GM12892 (cell line): ENCODE data around the gene MRPS12.
A peak's percentile ranks its signal among the peaks of the same experiment; 100 is the strongest.

Experiments
- DNase-seq: peaks from one replicate; pipeline ENCODE4 v3.0.0; 2011; ENCODE audit not compliant: insufficient read length
- FAIRE-seq: peaks from 2 replicates; lab custom pipeline; 2011; peaks lifted over from hg19 to GRCh38; lab: Jason Lieb, UNC
- POLR2A ChIP-seq: IDR thresholded peaks from 2 replicates; pipeline ENCODE4 v1.6.1; 2011; ENCODE audit warnings: low read depth, low read length, control low read depth
- POLR2AphosphoS5 ChIP-seq: IDR thresholded peaks from 2 replicates; pipeline ENCODE4 v1.6.1; 2011; ENCODE audit warnings: low read depth, low read length, control low read depth
- TAF1 ChIP-seq: IDR thresholded peaks from 2 replicates; pipeline ENCODE4 v1.6.1; 2011; ENCODE audit warnings: low read depth, mild to moderate bottlenecking, control low read depth, low read length, borderline replicate concordance

The MRPS12 gene

GRCh38 chr19:38915329-38916321 lies 15.1 kb upstream of the MRPS12 start:
- FAIRE-seq (no peak), DNase-seq (no peak)
- no peak for TF ChIP-seq POLR2AphosphoS5

DNA sequence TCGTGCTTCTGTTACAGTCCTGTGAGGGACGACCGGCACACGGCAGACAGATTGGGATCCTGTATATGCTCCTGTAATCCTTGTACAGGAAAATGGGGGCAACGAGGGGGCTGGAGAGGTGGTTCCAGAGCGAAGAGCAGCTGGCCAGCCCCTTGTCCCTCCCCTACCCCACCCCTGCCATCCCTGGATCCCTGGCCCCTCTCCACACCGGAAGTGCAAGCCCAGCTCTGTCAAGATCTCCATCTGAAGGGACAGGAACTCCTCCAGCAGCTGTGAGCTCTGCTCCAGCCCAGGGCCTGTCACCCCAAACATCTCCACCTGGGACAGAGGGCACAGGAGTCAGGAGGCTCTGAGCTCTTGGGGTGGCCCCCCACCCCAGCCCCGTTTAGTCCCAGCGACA lies 13.2 kb upstream of the MRPS12 start:
- DNase-seq (peak; percentile 15), FAIRE-seq (no peak)
- TF ChIP-seq POLR2AphosphoS5, result no peak
- no peak for TF ChIP-seq POLR2A
- TF ChIP-seq TAF1, result no peak

DNA sequence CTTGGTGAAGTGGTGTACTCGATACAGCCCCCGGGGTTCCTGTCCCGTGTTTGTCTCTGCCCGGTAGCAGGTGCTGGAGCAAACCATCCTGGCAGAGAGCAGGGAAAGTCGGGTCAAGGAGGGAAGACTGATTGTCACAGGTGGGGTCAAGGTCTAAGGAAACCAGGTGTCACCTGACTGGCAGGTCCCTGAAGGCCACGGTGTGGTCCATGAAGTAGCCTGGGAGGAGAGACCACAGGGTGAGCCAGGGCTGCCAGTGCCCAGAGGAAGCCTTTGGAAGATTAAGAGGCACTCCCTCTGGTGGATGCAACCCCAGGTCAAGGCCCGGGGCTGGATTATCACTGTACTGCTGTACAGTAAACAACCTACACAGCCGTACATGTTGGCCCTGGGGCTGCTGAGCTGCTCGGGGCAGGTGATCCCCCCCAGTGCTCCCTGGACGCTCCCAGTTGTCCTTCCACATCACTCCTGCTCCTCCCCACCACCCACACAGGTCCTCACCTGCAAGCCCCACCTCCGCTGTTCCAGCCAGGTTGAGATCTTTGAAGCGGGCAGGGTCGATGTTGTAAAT lies 12.7 kb upstream of the MRPS12 start:
- TF ChIP-seq TAF1 (no peak), POLR2AphosphoS5 (no peak), POLR2A (no peak)
- peak; percentile 13 for DNase-seq
- FAIRE-seq, result no peak

DNA sequence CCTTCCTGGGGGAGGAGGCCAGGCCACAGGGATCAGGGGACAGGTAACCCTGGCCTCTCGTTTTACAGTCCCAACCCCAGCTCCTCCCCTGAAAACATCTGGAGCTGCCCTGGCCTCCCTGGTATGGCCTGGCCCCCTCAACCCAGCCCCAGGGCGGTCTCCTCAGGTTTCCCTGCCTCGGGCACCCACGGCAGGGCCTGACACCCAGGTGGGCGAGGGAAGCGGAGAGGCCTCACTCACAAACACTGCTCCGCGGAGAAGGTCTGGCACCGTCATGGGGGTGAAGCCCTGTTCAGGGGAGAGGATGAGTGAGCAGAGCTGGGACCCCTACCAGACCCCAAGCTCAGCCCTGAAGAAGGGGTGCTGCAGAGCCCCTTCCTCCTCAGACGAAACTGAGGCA lies 12.2 kb upstream of the MRPS12 start:
- FAIRE-seq, result no peak
- no peak for TF ChIP-seq POLR2AphosphoS5
- no peak for TF ChIP-seq POLR2A
- TF ChIP-seq TAF1, result no peak
- DNase-seq, result peak; percentile 13

- no peak for TF ChIP-seq POLR2A
- TF ChIP-seq POLR2AphosphoS5, result no peak
- no peak for TF ChIP-seq TAF1
- FAIRE-seq, result no peak
Measured at GRCh38 chr19:38919837-38920601, 10.7 kb upstream of the MRPS12 start.

DNA sequence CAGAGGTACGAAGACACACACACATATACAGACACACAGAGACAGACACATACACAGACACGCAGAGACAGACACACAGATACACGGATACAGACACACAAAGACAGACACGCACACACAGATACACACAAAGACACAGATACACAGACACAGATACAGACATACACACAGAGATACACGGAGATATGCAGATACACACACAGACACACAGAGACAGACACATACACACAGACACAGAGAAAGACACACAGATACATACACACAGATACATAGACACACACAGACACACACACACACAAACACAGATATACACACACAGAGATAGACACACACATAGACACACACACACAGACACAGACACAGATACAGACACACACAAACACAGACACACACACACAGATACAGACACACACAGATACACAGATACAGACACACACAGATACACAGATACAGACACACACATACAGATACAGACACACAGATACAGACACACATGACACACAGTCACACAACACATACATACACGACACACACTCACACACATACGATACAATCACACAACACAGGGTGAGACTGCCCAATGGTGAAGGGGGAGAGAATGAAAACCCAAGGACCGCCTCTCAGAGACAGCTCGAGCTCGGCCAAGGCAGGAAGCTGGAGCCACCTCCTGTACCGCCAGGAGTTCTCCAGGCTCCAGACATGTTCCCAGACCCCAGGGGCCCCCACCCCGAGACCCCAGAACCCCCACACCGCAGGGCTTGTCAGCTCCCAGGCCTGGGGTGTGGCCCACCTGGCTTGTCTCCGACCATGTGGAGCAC lies 9.9 kb upstream of the MRPS12 start:
- TF ChIP-seq POLR2A (peak; percentile 37; the same call in 1 of the 2 replicates), POLR2AphosphoS5 (no peak; the same call in none of the 2 replicates)
- no peak for FAIRE-seq
- no peak for DNase-seq

More at GRCh38 chr19:38919837-38920601, 10.7 kb upstream of the MRPS12 start:
- no peak for DNase-seq

GRCh38 chr19:38921420-38922274 lies 9.1 kb upstream of the MRPS12 start:
- FAIRE-seq, result no peak
- DNase-seq, result no peak
- TF ChIP-seq POLR2AphosphoS5 (no peak), POLR2A (peak; percentile 27; the same call in 1 of the 2 replicates), TAF1 (no peak)

DNA sequence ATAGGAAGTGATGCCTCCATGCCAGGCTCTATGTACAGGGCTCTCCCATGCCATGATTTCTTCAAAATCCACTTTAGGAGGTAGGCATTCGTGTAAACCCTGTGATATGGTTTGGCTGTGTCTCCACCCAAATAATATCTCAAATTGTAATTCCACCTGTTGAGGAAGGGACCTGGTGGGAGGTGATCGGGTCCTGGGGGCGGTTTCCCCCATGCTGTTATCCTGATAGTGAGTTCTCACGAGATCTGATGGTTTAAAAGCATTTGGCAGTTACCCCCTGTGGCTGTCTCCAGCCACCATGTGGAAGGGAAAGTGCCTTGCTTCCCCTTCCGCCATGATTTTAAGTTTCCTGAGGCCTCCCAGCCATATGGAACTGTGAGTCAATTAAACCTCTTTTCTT lies 8.3 kb upstream of the MRPS12 start:
- DNase-seq (no peak), FAIRE-seq (no peak)
- TF ChIP-seq POLR2AphosphoS5 (no peak), TAF1 (no peak), POLR2A (no peak)

DNA sequence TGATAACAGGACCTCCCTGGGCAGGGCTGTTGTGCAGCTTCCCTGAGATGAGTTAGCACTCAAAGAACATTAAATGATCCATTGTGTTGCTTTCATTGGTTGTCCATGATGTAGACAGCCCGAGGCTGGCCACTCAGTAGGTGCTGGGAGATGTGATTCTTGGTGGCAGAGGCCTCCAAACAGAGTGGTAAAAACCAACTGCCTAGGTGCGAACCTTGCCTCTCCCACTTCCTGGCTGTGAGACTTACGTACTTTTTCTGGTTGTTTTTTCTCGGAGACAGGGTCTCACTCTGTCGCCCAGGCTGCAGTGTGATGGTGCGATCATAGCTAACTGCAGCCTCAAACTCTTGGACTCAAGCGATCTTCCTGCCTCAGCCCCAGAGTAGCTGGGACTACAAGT lies 6.4 kb upstream of the MRPS12 start:
- DNase-seq (no peak), FAIRE-seq (no peak)
- no peak for TF ChIP-seq POLR2AphosphoS5

GRCh38 chr19:38928391-38929001 lies 2.2 kb upstream of the MRPS12 start:
- FAIRE-seq (no peak), DNase-seq (no peak)
- TF ChIP-seq POLR2AphosphoS5 (no peak), POLR2A (no peak), TAF1 (no peak)
